GM10248 (cell line): Measurements from ENCODE around the gene CLASRP.

Source experiments
- CTCF ChIA-PET: fragments of 300-600 bp; sonication (Branson Sonifier 250); formaldehyde crosslinking; extraction: SDS; loops from one replicate; lab custom pipeline; 2021; ENCODE audit warnings: antibody characterized with exemption; lab: Yijun Ruan, JAX
- POLR2A ChIA-PET: fragments of 350-650 bp; sonication (Branson Sonifier 250); formaldehyde crosslinking; extraction: SDS; loops from one replicate; lab custom pipeline; 2020; ENCODE audit warnings: antibody characterized with exemption; lab: Yijun Ruan, JAX
- DNase-seq: peaks from one replicate; pipeline ENCODE4 v3.0.0; 2012; ENCODE audit errors: extremely low spot score
- CTCF ChIP-seq: IDR thresholded peaks from 2 replicates; pipeline ENCODE4 v1.5.1; 2012; ENCODE audit warnings: mild to moderate bottlenecking, low read depth; ENCODE audit errors: extremely low read depth, missing control alignments, control extremely low read depth

Gene CLASRP

GRCh38 chr19:45020071-45020470 is 18.8 kb upstream of the CLASRP start:
- ChIA-PET CTCF (interaction anchor here (1.2 kb wide), 1 partner anchor 129 kb away, joined by 3 read pairs; no protein-coding TSS in a partner anchor), POLR2A (interaction anchor here (0.7 kb wide), 1 partner anchor 13 kb away, joined by 5 read pairs; no protein-coding TSS in a partner anchor)
- DNase-seq, result no peak
- TF ChIP-seq CTCF, result no peak

DNA sequence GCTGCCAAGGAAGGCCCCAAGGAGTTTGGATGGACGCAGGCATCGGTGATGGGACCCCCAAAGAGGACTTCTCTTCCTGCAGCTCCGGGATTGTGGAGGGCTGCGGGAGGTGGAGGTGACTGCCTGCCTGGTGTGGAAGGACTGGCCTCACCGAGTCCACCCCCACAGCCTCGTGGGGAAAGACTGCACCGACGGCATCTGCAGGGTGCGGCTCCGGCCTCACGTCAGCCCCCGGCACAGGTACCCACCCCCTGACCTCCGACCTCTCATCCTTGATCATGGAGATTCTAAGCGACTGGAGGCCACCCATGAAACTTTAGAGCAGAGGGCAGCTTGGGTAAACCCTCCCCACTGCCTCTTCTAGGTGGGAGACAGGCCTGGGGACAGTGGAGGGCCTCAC is 16.9 kb upstream of the CLASRP start:
- POLR2A ChIA-PET, result interaction anchor here (0.6 kb wide), 1 partner anchor 10 kb away, joined by 5 read pairs; no protein-coding TSS in a partner anchor
- CTCF ChIA-PET, result interaction anchor here (0.9 to 1.3 kb wide), 3 partner anchors 8 to 38 kb away, joined by 3 to 6 read pairs (median 3); no protein-coding TSS in a partner anchor
- TF ChIP-seq CTCF, result no peak
- no peak for DNase-seq

- POLR2A ChIA-PET, result no interaction called here
- CTCF ChIA-PET, result interaction anchor here (1.2 kb wide), 1 partner anchor 36 kb away, joined by 6 read pairs; no protein-coding TSS in a partner anchor
- DNase-seq, result no peak
- no peak for TF ChIP-seq CTCF
These were observed 15.8 kb upstream of the CLASRP start for GRCh38 chr19:45023048-45023447.

- CTCF ChIA-PET, result interaction anchor here (1.3 kb wide), 1 partner anchor 121 kb away, joined by 3 read pairs; no protein-coding TSS in a partner anchor
- TF ChIP-seq CTCF, result no peak
- no peak for DNase-seq
- POLR2A ChIA-PET, result no interaction called here
These were observed 13.6 kb upstream of the CLASRP start for GRCh38 chr19:45025264-45025663.

- DNase-seq, result no peak
- CTCF ChIA-PET, result interaction anchor here (1.2 to 2.4 kb wide), 5 partner anchors 11 to 38 kb away, joined by 4 to 9 read pairs (median 6); partner anchors contain the start of gene CLASRP
- TF ChIP-seq CTCF, result no peak
- POLR2A ChIA-PET, result no interaction called here
These were observed 11.5 kb upstream of the CLASRP start for GRCh38 chr19:45027371-45027770.

DNA sequence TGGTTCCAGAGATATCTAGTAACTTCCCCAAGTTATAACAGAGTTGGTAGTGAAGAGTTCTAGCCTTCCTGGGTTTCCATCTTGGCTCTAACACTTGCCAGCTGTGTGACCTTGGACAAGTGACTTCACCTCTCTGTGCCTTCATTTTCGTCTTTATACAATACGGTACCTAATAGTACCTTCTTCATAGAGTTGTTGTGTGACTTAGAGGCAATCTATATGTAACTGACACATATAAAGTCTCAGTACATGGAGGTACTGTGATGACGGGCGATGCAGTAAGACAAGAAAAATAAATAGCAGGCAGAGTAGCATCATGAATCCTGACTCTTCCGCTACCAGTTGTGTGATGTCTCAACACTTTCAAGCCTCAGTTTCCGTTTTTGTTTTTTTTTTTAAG is 8.0 kb upstream of the CLASRP start:
- POLR2A ChIA-PET, result interaction anchor here (1.0 kb wide), 1 partner anchor 640 kb away, joined by 3 read pairs; no protein-coding TSS in a partner anchor
- CTCF ChIA-PET, result interaction anchor here (0.7 to 1.3 kb wide), 2 partner anchors 9 to 29 kb away, joined by 3 read pairs; no protein-coding TSS in a partner anchor
- no peak for TF ChIP-seq CTCF
- DNase-seq, result no peak
